Esophagus muscularis mucosa (tissue), 4 donors: ENCODE measurements around the gene TBC1D9.

Experiments
- CTCF ChIP-seq, 3 experiments: fragments of 200-600 bp in 2 of 3; fragments of 450-650 bp in 1 of 3; sonication (generic) in 2 of 3; IDR thresholded peaks; one replicate each; pipeline ENCODE4 v1.5.1; 2017 to 2019; ENCODE audit warnings: antibody characterized with exemption in 3 of 3, mild to moderate bottlenecking in 2 of 3, moderate library complexity in 1 of 3
- EP300 ChIP-seq: sonication (generic); formaldehyde crosslinking; IDR thresholded peaks from one replicate; pipeline ENCODE4 v1.6.1; 2017; ENCODE audit warnings: antibody characterized with exemption
- POLR2A ChIP-seq: fragments of 450-650 bp; IDR thresholded peaks from one replicate; pipeline ENCODE4 v1.6.1; 2017; ENCODE audit warnings: antibody characterized with exemption, moderate library complexity, mild to moderate bottlenecking, low read depth
- POLR2AphosphoS5 ChIP-seq, 2 donors: sonication (generic); formaldehyde crosslinking; IDR thresholded peaks; one replicate each; pipeline ENCODE4 v1.6.1; 2017; ENCODE audit warnings: antibody characterized with exemption in 2 of 2

GRCh38 chr4:140704392-140704960 is 51.7 kb downstream of the TBC1D9 start:
- TF ChIP-seq EP300 = no peak
- TF ChIP-seq POLR2A = no peak
- TF ChIP-seq CTCF (IDR thresholded peaks at IDR 0.05) = no peak
- no peak for TF ChIP-seq POLR2AphosphoS5 (IDR thresholded peaks at IDR 0.05)
